Amygdala (tissue), 56 donors: ENCODE data around the gene NEURL4.
"Not testable (repeated sequence)": the region's sequence is repeated elsewhere in the genome, so short reads cannot be mapped to it uniquely, and the experiment has no call there.

ENCODE experiments used
- DNase-seq, 56 donors: peaks; one replicate each; lab custom pipeline; 2025; lab: John Stamatoyannopoulos, UW

The NEURL4 gene

DNA sequence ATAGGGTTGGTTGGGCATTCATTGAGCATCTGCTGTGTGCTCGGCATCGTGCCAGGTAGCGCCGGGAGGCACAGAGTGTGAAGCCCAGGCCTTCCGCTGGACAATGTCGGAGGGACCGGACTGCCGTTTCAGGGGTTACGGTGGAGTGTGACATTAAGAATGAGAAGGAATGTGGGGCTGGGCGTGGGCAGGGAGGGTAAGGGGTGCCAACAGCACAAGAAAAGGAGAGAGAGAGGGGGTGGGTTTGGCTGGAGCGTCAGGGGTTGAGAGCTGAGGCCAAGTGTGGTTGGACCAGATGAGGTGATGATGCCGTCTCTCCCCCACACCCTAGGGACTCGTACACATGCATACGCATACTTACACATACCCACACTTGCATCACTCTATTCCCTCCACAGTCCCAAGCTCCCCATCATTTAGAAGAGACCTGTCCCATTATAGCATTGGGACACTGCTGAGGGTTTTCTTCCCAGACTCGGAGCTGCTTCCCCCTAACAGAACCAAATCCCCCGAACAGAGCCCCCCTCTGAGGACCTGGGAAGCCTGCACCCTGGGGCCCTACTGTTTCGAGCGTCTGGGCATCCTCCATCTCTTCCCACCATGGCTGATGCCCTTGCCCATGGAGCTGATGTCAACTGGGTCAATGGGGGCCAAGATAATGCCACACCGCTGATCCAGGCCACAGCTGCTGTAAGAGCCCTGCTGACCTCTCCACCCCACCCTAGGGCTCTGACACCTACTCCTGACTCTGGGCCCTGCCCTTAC is 19.5 kb upstream of the NEURL4 start:
- no peak for DNase-seq

GRCh38 chr17:7347630-7348477 is 18.7 kb upstream of the NEURL4 start:
- DNase-seq: no peak

- no peak for DNase-seq
These were observed 17.9 kb upstream of the NEURL4 start for GRCh38 chr17:7346761-7347614.

DNA sequence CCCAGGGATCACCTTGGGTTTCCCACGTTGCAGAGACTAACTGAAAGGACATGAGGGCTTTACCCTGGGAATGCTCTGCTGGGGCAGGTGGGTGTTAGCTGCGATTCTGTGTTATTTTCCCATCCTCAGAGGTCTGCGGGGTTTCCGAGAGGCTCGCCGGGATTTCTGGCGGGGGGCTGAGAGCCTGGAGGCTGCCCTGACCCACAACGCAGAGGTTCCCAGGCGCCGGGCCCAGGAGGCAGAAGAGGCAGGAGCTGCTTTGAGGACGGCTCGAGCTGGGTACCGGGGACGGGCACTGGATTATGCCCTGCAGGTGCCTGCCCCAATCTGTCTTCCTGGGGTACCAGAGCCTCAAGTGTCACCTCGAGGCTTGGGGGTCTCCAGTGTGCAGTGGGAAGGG is 14.1 kb upstream of the NEURL4 start:
- DNase-seq: no peak

- DNase-seq: no peak
These were observed 12.7 kb upstream of the NEURL4 start for GRCh38 chr17:7341842-7342241.

DNA sequence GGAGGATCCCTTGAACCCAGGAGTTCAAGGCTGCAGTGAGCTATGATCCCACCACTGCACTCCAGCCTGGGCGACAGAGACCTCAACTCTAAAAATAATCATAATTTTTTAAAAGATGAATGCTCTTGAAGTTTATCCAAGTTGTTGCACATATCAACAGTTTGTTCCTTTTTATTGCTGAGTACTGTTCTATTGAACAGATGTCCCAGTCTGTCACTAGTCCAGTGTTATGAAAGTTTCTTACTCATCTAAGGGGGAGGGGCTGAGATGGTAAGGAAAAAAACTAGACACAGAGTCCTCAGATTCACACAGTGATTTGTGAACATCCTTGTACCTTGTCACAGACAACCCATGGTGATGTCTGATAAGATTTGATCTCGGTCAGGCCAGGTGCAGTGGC is 11.0 kb upstream of the NEURL4 start:
- DNase-seq: no peak

DNA sequence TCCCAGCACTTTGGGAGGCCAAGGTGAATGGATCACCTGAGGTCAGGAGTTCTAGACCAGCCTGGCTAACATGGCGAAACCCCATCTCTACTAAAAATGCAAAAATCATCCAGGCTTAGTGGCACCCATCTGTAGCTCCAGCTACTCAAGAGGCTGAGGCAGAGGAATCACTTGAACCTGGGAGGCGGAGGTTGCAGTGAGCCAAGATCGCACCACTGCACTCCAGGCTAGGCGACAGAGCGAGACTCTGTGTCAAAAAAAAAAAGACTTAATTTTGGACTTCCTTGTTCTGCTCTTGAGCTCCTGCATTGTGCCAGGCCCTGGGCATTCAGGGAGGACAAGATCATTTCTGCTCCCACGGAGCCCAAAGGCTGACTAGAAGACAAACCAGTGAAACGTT is 8.5 kb upstream of the NEURL4 start:
- not testable (repeated sequence) for DNase-seq

DNA sequence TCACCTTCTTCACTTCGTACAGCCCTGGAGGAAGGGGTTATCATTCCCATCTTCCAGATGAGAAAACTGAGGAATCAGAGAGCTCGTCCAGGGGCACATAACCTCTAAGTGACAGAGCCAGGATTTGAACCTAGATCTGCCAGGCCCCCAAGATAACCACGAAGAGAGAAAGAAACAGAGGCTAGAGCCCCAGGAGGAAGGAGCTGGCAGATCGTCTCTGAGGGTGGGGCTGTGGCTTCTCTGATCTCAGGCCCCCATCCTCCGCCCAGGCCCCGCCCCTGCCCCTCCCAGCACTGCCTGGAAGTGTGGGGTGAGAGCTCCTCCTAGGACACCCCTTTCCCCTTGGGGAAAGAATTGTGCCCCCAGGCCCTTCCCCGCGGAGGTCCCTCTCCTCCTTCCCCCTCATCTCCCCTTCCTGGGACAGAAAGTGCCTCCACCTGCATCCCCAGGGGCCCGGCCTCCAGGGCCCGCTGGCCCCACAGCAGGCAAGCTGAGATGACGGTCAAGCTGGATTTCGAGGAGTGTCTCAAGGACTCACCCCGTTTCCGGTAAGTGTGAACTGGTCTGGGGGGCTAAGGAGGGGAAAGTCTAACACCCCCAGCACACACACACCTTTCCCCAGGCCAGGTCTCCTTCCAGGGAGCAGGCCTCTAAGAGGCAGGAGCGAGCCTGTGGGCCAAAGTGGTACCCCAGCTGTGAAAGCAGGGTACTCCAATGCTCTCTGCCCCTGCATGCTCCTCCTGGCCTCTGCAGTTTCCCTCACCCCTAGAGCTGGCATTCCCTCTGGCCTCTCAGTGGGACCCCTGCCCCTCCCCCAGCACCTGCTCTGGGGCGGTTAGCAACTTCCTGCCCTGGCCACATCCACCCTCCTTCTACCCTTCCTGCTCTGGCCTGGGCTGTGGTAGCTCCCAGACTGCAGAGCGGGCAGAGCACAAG is 7.4 kb upstream of the NEURL4 start, which contains the start of gene ACAP1:
TSS of gene ACAP1 (plus strand) at position 290 of the 936 bp plus-strand sequence. CDS start at position 496, 206 bp downstream.
- DNase-seq: no peak

- DNase-seq: not testable (repeated sequence)
These were observed 6.6 kb upstream of the NEURL4 start for GRCh38 chr17:7335765-7336164.

DNA sequence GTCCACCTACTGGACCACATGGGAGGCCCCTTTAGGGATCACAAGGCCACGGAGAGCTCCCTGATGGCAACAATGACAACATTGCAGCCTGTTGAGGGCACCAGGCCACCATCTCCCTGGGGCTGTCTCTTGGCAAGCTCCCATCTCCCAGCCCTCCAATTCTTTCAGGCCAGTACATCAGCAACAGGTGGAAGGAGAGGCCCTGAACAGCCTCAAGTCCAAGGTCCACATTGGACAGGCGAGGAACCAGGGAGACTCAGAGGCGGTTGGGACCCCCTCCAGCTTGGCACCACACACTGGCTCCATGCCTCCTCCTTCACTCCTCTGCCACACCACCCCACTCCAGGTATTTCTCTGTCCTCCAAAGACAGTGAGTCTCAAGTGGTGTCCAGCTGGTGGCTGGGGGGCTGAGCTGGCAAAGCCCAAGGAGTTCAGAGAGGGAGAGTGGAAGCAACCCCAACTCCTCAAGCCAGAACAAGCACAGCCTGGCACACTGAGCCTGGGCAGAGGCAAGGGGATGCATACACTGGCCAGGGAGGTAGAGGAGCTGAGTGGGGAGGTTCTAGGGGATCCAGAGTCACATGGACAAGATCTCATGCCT is 5.9 kb upstream of the NEURL4 start:
- no peak for DNase-seq

GRCh38 chr17:7332600-7333069 is 3.5 kb upstream of the NEURL4 start:
- not testable (repeated sequence) for DNase-seq

DNA sequence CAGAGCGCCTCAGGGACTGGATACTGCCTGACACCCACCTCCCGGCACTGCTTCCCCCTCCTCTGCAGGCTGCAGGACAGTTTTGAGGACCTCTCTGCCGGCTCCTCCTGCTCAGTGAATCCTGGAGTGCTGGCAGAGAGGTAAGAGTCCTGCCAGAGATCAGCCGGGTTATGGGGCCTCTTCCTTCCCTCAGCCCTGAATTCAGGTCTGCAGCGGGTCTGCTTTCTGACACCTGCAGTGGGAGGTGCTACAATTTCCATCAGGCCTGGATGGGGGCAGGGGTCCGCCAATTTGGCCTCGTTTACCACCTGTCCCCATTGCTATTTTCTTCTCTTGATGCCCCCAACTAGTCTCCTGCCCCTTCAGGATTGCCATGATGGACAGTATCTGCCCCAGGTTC is 3.0 kb upstream of the NEURL4 start:
- DNase-seq: no peak

DNA sequence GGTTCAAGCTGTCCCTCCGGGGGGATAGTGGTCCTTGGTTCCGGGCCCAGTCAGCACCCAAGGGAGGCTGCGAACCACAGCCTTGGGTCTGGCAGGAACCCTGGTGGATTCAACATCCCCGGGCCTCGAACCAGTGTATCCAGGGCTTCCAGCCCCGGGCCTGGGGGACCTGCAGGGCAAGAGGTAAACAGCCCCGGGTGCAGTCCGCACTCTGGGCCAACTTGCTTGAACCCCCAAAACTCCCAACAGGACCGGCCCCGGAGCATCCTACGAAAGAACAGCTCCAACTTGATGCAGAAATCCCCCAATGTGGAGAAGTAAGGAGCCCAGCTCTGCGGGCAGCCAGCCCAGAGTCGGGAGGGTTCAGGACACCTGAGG is 1.5 kb upstream of the NEURL4 start:
- no peak for DNase-seq

GRCh38 chr17:7329997-7330637 is 982 bp upstream of the NEURL4 start:
- DNase-seq: peak in 50 of 56 donors; percentile 30 to 88 (median 74)

DNA sequence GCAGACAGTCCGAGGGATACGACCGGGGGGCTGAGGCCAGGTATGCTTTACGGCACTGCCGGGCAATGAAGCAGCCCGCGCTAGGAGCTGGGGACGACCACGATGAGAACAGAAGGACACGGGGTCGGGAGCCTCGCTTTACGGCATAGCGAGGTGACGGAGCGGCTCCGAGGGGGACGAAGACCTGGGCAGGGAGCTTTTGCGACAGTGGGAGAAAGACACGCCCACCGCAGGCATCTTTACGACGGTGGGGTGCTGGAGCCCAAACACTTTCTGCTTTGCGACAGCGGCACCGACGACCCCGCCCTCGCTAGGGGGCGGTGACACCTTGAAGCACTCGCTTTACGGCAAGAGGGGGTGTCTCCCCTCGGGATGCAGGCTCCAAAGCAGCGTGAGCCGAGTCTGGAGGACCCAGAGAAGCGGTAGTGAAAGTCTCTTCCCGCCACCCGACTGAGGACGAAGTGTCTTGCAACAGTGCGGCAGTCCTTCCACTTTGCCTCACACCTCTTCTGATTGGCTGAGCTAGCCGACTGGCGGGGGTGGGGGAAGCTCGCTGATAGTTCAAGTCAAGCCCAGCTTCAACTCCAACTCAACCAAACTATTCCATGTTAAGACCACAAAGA is 350 bp upstream of the NEURL4 start:
- DNase-seq: peak; percentile 78 to 100 (median 97)

- DNase-seq: no peak
These were observed 1.1 kb downstream of the NEURL4 start for GRCh38 chr17:7328009-7328408.

DNA sequence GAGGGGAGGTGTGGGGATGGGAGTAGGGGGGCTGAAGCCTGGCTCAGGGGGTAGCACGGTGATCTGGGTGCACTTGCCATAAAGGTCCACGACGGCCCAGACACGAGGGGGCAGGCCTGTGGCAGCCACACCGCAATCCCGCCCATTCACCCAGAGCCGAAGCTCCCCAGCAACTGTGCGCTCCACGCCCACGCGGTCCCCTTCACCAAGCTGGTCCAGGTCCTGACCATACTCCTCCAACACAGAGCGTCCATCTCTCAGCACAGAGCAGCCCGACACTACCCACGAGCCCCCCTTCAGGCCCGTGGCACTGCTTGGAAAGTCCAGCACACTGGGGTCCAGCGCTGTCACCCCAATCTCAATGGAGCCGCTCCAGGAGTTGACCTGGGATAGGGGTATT is 1.6 kb downstream of the NEURL4 start:
- no peak for DNase-seq

- DNase-seq: no peak
These were observed 2.1 kb downstream of the NEURL4 start for GRCh38 chr17:7327056-7327455.
